C4-2B (cell line): ENCODE results near the gene IFIT1B.
A peak's percentile ranks its signal among the peaks of the same experiment; 100 is the strongest.

ENCODE experiments used
- ZFX ChIP-seq: fragments of 450-650 bp; IDR thresholded peaks from 2 replicates; pipeline ENCODE4 v1.6.1; 2017
- TF ChIP-seq, protein P1 (sequence below): fragments of 450-650 bp; conservative IDR thresholded peaks from 2 replicates; pipeline ENCODE4 v1.5.1; 2017; ENCODE audit warnings: mild to moderate bottlenecking

DNA sequence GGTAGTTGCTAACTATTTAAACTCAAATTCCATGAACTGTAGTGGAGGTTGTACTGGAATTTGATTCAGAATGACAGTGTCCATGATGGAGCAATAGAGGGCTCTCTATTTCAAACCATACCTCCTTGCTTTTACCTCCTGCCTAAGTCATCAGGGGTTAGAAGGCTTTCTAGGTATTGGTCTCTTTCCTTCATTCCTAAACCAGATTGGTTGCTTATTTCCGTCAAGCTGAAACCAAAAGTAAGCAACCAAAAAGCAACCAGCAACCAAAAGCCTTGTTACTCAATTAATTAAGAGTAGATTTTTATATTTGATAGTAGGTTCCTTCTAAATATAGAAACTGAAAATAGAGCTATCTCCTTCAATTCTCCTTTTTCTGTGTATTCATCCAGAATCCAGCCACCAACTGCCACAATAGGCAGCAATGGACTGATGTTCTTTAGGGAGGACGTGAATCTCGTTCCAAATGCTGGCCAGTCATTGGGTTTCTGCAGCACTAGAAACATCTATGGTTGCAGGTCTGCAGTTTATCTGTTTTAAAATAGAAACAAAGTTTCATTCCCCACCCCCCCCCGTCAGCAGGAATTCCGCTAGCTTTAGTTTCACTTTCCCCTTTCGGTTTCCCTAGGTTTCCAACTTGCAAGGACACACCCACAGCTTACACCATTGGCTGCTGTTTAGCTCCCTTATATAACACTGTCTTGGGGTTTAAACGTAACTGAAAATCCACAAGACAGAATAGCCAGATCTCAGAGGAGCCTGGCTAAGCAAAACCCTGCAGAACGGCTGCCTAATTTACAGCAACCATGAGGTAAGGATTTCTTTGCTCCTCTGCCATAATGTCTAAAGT is 14.3 kb downstream of the IFIT1B start, which contains the start of gene IFIT1:
- no peak for TF ChIP-seq ZFX
- TF ChIP-seq, protein P1, sequence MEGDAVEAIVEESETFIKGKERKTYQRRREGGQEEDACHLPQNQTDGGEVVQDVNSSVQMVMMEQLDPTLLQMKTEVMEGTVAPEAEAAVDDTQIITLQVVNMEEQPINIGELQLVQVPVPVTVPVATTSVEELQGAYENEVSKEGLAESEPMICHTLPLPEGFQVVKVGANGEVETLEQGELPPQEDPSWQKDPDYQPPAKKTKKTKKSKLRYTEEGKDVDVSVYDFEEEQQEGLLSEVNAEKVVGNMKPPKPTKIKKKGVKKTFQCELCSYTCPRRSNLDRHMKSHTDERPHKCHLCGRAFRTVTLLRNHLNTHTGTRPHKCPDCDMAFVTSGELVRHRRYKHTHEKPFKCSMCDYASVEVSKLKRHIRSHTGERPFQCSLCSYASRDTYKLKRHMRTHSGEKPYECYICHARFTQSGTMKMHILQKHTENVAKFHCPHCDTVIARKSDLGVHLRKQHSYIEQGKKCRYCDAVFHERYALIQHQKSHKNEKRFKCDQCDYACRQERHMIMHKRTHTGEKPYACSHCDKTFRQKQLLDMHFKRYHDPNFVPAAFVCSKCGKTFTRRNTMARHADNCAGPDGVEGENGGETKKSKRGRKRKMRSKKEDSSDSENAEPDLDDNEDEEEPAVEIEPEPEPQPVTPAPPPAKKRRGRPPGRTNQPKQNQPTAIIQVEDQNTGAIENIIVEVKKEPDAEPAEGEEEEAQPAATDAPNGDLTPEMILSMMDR = peak; percentile 16
